GM18873 (cell line): ENCODE data around the gene BBS7.

Experiments
- ATAC-seq: cut with Tn5 transposase; IDR thresholded peaks from one replicate; pipeline ENCODE4 v1.9.1; 2021; ENCODE audit warnings: mild to moderate bottlenecking, moderate library complexity, moderate number of reproducible peaks; ENCODE audit not compliant: unreplicated experiment, low FRiP score

BBS7 gene

DNA sequence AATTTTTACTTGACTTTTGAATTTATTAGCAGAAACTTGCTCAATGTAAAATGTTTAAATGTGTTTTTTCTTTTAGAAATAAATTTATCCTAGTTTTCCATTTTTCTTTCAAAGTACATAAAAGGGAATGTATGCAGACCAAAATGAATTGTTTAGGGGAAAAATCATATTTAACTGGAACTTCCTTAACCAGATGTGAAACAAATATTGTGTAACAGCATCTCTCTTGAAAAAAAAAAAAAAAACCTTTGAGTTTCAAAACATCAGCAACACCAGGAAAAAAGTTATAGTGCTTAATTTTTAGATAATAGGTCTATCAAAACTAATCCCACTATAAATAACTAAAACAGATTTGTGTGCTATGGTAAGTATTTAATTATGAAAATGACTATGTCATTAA lies 32.1 kb downstream of the BBS7 start:
- ATAC-seq: no peak

DNA sequence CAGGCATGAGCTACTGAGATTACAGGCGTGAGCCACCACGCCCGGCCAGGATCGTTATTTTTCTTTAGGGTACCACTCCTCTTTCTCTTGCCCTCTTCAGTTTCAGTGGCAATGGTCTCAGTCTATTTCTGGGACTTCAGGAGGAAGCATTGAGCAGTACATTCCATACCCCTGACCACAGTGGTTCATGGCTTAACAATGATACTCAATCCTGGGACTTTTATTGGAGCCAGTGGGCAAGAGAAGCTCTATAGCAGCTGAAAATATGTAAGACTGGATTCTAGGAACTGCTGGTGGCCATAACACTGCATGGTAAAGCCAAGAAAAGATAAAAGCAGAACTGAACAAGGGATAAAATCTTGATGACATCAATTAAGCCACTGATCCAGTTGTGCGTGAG lies 40.8 kb downstream of the BBS7 start:
- no peak for ATAC-seq

GRCh38 chr4:121827853-121828252 lies 42.4 kb downstream of the BBS7 start:
- ATAC-seq: no peak

GRCh38 chr4:121824950-121825349 lies 45.3 kb downstream of the BBS7 start:
- no peak for ATAC-seq

DNA sequence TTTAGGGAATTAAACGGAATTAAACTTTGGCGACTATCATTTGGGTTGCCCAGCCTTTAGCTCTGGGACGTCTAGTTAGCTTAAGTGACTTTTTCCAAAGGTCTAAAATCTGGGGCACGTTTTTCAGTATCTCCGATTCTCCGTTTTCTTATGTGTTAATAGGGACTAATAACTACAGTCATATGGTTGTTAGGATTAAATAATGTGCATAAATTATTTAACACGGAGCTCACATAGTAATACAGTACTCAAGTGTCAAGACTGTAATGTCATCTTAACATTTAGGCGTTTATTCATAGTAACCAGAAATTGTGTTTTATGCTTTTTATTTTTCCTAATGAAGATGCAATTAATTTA lies 46.1 kb downstream of the BBS7 start:
- no peak for ATAC-seq

DNA sequence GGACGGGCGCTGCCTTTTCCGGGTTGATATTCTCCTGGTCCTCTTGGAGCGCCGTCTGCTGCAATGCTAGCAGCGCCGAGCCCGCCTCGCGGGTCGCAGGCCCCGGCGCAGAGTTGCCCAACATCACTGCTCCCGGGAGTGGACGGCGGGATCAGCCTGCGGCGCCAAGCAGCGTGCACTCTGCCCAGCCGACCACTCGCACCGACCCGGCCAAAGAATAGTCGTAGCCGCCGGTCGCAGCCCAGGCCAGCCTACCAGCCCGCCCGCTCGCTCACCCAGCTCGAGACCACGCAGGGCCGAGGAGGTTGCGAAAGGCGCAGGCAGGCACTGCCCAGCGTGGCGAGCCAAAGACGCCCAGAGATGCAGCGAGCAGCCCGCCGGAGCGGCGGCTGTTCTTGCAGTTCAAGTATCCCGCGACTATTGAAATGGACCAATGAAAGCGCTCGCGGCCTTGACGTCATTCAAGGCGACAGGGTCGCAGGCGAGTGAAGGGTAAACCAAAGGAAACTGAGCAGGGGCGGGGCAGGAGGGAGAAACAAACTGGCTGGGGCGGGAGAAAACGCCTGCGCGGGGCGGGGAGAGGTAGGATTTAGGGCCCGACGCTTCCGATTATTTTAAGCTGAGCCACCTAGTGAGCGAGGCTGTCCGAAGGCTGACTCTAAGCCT lies 46.6 kb downstream of the BBS7 start, which contains the start of gene CCNA2:
Gene CCNA2 (minus strand): TSS at position 379 of the 666 bp plus-strand sequence. CDS start 255 bp downstream, at position 124.
- peak; percentile 93 for ATAC-seq

DNA sequence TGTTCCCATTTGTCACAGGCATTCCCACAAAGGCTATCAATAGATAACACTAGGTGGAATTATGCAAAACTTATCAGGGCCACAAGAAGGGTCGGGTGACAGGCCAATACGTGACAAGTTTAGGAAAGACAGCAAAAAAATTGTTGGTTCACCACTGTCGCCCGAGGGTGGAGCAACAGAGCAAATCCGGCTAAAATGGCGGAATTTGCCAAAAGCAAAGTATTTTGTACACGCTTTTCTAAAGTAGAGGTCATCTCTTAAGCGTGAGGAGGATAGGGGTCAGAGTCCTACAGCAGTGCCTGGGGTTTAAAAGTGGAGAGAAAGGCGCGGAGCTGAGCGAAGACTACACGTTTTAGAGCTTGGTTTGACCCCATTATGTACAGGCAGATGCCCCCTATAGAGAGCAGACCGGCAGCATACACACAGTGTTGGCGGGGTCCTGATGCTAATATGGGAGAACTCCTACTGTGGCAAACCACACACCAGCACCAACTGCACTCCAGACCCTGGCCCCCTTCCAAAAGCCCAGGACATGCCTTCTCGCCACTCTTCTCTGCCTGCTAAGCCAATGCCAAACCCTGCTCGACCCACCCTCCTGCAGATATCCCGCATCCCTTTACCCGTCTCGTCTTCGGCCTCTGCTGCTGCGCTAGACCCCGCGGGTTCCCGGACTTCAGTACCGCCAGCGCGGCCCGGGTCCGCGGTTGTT lies 47.3 kb downstream of the BBS7 start:
- ATAC-seq: peak; percentile 42

- ATAC-seq: no peak
These were observed 48.2 kb downstream of the BBS7 start for GRCh38 chr4:121822047-121822446.

DNA sequence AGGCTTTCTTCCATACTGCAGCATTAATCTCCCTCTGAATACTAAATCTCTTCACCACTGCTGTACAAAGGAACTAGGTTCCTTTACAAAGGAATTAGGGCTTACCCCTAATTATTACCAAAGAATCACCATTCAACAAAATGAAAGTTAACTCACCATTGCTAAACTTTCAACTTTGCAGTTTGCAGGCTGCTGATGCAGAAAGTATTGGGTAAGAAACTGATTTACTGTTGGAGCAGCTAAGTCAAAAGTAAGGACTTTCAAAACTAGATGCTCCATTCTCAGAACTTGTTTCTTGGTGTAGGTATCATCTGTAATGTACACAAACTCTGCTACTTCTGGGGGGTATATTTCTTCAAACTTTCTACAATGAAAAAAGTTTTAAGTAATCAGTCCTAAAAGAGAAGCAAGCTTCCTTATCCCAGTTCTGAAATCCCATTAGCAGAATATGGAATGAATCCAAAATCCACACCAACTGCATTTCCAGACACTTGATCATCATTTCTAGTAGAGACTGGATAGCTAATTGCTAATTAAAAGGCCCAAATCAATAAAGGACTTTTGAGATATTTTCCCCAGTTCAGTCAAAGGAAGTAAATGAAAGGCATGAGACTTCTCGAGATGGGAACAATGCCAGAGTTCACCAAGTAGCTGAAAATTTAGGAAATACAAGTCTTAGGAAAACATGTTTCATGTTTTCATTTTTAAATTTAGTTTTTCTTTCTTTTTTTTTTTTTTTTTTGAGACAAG lies 50.9 kb downstream of the BBS7 start:
- no peak for ATAC-seq

GRCh38 chr4:121818215-121818614 lies 52.1 kb downstream of the BBS7 start:
- ATAC-seq: no peak

GRCh38 chr4:121817701-121818100 lies 52.6 kb downstream of the BBS7 start:
- no peak for ATAC-seq

DNA sequence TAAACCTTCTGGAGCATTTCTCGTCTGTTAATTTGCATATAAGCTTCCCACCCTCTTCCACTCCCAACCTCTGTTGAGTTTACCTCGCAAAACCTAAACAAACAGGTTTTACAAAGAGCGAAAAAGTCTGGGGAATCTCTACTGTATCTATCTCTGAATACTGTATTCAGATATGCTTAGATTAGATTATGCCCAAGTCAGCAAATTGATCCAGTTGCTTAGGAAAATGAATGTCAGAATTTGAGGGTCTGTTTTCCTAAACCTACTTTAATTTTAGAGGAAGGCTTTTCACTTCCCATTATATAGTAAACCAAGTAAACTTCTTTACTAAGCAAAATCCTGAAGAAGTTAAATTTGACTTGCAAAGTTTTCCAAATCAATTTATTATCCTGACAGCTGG lies 53.3 kb downstream of the BBS7 start:
- ATAC-seq: no peak

- no peak for ATAC-seq
These were observed 55.5 kb downstream of the BBS7 start for GRCh38 chr4:121814756-121815155.

GRCh38 chr4:121811122-121811521 lies 59.2 kb downstream of the BBS7 start:
- no peak for ATAC-seq

GRCh38 chr4:121806411-121806810 lies 63.9 kb downstream of the BBS7 start:
- ATAC-seq: no peak

DNA sequence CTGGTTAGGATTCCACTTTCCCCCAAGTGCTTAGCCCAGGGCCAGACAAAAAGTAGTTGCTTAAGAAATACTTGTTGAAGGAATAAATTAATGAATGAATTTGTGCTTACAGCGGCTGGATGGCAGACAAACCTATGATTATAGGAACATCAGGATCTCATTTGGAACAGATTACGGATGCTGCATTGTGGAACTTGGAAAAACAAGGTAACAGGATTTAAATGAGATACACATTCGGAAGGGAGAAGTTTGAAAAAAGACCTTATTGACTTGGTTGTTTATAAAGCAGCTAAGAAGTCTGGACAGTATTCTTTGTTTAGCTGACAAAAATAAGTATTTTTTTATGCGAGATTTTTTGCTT lies 68.6 kb downstream of the BBS7 start:
- ATAC-seq: no peak

DNA sequence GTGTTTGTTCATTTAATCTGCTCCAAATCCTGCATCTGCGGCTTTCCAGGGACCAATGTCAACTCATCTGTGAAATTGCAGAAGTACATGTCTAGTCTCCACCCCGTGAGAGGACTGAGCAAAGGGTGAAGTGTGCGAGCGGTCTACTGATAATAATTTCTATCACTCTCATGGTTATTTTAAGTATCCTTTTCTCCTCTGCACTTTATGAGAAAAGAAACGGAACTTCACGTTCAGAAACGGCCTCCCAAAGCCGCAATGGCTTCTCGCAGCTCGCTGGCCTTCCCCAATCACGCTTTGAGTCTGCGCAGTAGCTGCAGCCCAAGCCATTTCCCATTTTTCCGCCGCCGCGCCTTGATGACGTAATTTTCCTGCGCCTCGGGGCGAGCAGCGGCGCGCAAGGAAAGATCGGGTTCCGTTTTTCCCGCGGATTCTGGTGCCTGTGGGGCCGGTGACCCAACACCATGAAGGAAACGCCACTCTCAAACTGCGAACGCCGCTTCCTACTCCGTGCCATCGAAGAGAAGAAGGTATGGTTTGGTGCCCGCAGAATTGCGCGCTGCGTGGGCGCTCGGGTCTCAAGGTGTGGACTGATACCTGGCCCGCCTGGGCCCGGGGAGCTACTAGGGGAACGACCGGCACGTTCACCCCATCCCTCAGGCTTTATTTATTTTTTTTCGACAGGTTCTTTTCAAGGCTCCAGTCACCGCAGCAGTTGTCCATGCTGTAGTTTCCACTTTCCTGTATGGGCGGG lies 69.1 kb downstream of the BBS7 start, which contains the start of gene EXOSC9:
Gene EXOSC9 (plus strand): TSS at position 363 of the 754 bp plus-strand sequence. CDS start 102 bp downstream, at position 465.
- peak; percentile 65 for ATAC-seq

GRCh38 chr4:121800638-121800960 lies 69.7 kb downstream of the BBS7 start:
- ATAC-seq: no peak

DNA sequence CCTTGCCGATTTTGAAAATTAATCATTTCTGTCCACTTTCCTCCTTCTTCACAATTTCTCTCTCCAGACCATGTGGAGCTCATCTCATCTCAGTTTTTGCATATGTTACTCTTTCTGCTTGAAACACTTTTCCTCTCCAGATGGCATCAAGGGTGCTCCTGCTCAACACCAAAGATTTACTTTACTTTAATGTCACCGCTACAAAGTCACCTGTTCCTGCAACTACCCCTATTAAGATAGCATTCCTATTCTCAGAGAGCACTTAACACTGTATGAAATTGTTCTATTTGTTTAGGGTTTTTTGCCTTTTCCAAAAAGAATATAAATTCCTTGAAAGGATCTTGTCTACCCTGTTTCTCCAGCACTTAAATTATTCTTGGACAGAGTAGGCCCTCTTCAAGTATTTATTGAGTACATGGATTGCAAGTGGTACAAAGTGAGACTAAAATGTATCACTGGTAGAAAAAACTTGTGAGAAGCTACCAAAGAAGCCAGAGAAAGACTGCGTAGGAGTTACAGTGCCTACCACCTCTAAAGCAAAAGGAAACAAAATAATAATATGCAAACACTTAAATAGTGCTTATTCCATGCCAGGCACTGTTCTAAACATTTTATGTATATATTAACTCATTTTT lies 70.3 kb downstream of the BBS7 start:
- ATAC-seq: no peak

DNA sequence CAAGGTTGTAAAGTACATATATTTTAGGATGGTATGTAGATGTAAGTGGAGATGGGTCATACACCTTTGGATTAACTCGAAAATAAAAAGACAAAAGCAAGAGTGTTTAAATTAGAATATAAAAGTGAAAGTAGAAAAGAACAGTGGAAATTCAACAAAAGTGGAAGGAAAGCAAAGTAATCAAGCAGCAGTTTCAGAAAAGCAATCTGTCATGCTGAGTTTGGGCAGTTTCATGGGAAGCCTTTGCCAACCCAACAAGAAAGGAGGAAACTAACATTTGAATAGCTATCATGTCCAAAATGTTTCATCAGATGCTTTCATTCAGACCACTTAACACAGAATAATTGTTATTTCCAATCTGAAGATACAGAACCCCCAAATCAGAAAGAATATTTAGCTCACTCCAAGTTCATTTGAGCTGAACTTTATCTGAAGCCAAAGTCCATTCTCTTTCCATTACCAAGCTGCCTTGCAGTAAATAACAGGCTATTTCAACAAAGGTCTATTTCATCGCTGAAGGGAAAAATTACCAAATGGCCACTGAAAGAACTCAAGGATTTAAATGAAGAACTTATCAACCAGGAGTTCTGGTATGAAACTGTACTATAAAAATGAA lies 71.0 kb downstream of the BBS7 start:
- ATAC-seq: no peak
